Right forelimb (tissue), 1 donor: Measurements from ENCODE around the gene RGS11.

Experiments used
- DNase-seq: peaks from one replicate; pipeline ENCODE4 v3.0.0-alpha.2; 2018

The RGS11 gene

GRCh38 chr16:275786-276232 lies at the start of gene RGS11:
Gene RGS11 (minus strand): TSS chr16:275944. CDS start chr16:275911, 33 bp downstream.
- no peak for DNase-seq

GRCh38 chr16:324451-325334 lies 48.9 kb upstream of the RGS11 start:
- no peak for DNase-seq

- DNase-seq, result no peak
Measured at GRCh38 chr16:324201-324450, 48.4 kb upstream of the RGS11 start.

GRCh38 chr16:322476-323143 lies 46.9 kb upstream of the RGS11 start:
- no peak for DNase-seq

- no peak for DNase-seq
Measured at GRCh38 chr16:321532-321931, 45.8 kb upstream of the RGS11 start.

GRCh38 chr16:320206-320605 lies 44.5 kb upstream of the RGS11 start:
- no peak for DNase-seq

- no peak for DNase-seq
Measured at GRCh38 chr16:318628-319027, 42.9 kb upstream of the RGS11 start.

- DNase-seq, result no peak
Measured at GRCh38 chr16:317583-317982, 41.8 kb upstream of the RGS11 start.

- DNase-seq, result no peak
Measured at GRCh38 chr16:316741-317464, 41.2 kb upstream of the RGS11 start.

- no peak for DNase-seq
Measured at GRCh38 chr16:314795-315299, 39.1 kb upstream of the RGS11 start.

- no peak for DNase-seq
Measured at GRCh38 chr16:314351-314750, 38.6 kb upstream of the RGS11 start.

- DNase-seq, result no peak
Measured at GRCh38 chr16:311725-312124, 36.0 kb upstream of the RGS11 start.

- DNase-seq, result no peak
Measured at GRCh38 chr16:309476-309875, 33.7 kb upstream of the RGS11 start.

GRCh38 chr16:307691-308312 lies 32.1 kb upstream of the RGS11 start:
- no peak for DNase-seq

- DNase-seq, result no peak
Measured at GRCh38 chr16:306911-307370, 31.2 kb upstream of the RGS11 start.

GRCh38 chr16:305916-306626 lies 30.3 kb upstream of the RGS11 start:
- DNase-seq, result no peak

- no peak for DNase-seq
Measured at GRCh38 chr16:303760-304505, 28.2 kb upstream of the RGS11 start.

- DNase-seq, result no peak
Measured at GRCh38 chr16:301950-302349, 26.2 kb upstream of the RGS11 start.

- DNase-seq, result no peak
Measured at GRCh38 chr16:301235-301634, 25.5 kb upstream of the RGS11 start.

- no peak for DNase-seq
Measured at GRCh38 chr16:297832-298231, 22.1 kb upstream of the RGS11 start.

- DNase-seq, result no peak
Measured at GRCh38 chr16:296806-297510, 21.2 kb upstream of the RGS11 start.
